ENCODE data around the gene UGT1A4.

UGT1A4 gene

DNA sequence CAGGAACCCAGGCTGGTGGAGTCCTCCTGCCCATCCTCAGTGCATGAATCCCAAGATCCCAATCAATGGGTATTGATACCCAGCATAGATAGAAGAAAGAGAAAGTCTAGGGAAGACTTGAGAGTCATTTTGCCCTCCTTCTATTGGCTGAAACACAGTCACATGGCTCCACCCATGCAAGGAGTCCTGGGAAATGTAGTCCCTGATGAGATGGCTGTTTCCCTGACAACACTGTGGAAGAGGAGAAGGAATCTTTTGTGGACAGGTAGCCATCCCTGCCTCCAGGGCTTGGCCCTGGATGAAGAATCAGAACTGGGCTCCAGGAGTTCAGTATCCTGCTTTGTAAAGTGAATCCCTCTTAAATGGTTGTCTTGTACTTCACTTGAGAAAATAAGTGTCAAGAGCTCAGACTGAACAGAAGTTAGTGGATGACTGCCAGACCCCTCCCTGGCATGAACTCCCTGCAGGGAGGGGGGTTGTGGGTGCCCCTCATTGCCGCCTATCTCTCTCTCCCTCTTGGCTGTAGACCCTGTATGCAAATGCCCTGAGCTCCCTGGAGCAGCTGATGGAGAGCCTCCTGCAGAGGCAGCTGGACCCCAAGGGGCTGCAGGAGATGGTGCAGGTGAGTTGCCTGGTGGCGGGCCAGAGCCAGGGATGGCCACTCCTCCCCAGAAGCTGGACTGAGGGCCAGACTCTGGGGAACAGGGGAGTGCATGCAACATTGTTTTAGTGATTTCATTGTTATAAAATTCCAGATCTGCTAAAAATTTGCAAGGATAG, 95.7 kb downstream of the UGT1A4 start:
- no peak for FAIRE-seq

DNA sequence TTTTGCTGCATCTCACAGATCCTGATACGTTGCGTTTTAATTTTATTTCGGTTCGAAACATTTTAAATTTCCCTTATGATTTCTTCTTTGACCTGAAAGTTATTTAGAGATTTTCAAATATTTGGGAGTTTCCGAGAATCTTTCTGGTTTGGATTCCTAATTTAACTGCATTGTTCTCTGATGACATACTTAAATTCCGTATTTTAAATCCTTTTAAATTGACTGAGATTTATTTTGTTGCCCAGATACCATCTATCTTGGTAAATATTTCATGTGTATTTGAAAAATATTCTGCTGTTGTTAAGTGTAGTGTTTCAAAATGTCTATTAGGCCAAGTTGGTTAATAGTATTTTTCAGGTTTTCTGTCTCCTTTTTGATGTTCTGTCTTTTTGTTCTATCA, 97.3 kb downstream of the UGT1A4 start:
- no peak for FAIRE-seq

DNA sequence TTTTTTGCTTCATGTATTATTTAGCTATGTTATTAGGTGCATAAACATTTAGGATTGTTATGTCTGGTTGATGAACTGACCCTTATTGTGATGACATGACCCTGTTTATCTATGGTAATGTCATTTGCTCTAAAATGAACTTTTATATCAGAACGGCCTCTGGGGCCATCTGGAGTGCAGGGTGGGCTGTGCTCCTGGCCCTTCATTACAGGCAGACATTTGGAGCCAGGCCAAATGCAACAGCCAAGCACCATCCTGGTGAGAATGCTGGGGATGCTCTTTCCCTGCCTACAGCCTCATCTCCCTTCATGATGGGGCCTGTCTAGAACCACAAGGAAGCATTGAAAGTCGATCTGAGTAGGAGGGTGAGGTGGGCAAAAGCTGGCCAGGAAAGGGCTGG, 97.8 kb downstream of the UGT1A4 start:
- FAIRE-seq: no peak

DNA sequence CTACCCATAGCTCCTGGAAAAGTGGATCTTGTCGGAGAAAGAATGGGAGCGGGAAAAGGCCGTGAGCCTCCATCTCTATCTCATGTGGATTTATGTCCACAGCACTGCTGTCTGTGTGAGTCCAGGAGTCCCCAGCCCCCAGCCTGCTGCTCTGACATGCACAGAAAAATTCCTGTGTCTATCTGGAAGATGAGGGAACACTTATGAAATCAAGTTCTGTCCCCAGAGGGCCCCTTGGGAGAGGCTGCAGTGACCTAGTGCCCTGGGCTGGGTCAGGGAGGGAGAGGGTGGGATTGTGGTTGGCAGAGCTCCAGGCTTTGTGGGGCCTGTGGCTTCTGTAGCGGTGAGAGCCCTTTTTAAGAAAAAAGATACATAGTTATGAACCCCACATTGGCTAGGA, 98.2 kb downstream of the UGT1A4 start:
- no peak for FAIRE-seq

DNA sequence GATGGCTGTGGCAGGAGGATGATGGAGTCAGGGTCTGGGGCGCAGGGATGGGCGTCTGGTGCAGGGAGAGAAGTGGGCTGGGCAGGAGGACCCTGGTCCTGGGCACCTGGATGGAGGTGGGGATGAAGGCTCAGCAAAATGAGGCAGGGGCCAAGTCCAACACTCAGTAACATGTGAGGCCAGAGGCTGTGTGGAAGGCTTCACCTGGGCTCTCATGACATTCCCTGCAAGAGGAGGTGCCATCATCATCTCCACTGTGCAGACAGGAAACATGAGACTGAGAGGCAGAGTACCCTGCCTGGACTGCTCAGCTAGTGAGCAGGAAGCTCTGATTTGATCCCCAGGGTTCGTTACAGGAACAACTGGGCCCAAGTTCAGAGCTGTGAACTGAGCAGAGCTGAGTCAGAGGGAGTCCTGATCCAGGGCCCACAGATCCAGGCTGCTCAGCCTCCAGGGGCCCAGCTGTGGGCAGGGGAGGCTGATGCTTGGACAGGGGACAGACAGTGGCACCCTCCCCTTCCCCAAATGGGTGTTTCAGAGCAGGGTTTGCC, 98.9 kb downstream of the UGT1A4 start:
- no peak for FAIRE-seq

DNA sequence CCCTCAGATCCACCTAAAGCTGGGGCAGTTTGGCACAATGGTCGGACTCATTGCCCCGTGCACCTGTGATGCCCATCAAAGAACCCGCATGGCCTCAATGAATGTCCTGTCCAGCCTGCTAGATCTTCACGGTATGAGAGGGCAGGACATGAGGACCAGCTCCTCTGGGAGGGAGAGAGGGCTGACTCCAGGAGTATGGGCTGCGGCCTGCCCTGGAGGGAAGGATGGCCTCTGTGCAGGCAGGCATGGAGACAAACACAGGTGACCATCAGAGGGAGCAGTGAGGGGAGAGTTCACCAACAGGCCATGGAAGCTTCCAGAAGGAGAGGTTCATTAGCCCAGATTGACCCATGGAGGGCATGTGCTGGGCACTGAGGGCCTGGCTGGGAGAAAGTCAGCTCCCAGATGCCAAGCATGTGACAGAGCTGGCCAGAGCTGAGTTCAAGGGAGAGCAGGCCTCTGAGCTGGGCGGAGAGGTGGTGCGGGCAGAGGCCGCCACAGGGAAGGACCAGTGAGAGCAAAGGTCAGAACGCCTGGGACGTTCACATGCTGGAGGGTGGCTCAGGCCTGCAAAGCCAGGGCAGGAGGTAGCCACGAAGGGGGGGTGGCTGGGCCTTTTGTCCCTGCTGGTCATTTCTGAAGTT, 99.6 kb downstream of the UGT1A4 start:
- no peak for FAIRE-seq

DNA sequence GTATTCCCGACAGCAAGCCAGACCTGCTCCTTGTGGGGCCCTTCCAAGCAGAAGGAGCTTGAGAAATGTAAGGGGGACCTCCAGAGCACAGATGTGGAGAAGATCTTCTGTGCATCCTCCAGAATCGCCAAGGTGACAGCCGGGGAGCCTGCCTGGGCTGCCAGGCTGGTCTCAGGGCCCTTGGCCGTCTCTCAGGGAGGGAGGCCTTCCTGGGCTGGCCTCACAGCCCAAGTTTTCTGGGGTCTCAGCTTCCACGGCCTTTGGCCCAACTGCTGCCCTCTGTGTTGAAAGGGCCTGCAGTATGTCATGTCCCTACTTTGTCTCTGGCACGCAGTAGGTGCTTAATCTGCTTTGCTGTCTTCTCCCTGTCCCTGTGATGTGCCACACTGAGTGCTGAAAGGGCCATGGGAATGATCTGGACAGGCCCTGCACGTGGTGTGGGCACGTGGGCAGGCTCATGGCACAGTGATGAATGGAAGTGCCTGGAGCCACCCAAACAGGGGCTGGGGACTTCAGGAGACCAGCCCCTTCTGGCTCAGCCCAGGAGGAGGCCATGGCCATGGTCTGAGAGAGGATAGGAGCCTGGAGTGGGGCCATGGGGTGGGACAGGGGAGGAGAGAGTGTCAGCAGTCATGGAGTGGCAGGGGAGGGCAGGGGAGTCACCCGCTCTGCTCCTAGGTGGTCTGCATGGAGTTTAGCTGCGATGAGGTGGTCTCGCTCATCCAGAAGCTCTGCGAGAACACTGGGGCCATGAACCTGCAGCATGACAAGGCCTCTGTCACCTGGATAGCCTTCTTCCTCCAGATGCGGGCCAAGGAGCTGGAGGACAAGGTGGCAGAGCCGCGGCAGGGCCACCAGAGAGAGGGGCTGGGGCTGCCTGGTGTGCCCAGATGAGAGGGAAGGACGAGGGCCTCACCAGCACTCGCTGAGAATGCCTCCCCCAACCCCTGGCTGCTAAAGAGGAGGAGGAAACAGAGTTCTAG, 100.4 kb downstream of the UGT1A4 start:
- no peak for FAIRE-seq

DNA sequence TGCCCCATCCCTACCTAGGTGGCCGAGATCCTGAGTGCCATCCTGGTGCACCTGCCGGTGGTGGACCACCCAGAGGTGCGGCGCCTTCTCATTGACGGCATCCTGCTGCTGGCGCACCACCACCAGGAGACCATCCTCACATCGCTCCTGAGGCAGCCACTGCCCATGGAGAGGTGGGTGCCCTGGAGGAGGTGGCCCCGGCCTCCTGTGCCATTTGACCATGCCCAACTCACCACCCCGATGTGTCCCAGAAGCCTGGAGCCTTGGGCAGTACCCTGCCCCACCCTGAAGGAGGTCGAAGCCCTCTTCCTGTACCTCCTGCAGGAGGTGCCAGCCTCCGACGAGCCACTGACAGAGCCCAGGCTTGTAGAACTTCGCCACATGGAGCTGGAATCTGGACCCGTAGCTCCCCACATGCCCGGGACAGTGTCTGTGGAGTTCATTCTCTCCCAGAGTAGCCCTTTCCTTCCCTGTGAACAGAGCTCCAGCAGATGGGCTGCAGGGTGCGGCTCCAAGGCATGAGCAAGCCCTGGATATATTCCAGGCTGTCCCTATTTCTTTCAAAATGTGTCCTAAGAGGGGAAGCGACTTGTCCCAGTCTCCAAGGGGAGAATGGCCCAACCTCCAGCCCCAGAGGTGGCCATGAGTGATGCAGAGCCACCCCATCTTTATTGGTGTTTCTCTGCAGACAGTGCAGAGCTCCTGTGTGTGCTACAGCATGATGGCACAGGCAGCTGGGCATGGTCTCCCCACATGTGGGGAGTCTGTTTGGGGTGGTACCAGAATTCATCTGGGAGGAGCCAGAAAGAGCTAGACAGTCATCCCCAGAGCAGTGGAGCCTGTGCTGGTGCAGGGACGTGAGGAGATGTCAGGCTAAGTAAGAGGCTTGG, 101.6 kb downstream of the UGT1A4 start:
- FAIRE-seq: no peak

DNA sequence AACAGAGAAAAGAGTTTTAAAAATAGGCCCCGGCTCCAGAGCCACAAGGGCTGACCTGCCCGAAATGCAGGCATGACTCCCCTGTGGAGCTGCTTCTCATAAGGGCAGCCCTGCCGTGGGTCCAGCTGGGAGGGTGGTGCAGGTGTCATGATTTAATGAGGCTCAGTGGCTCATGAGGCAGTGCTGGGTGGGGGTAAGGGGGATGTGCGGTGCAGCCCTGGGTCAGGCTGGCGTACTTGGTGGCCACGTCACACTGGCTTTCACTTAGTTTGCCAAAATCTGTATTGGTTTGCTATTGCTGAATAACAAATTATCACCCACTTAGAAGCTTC, 102.2 kb downstream of the UGT1A4 start:
- no peak for FAIRE-seq

DNA sequence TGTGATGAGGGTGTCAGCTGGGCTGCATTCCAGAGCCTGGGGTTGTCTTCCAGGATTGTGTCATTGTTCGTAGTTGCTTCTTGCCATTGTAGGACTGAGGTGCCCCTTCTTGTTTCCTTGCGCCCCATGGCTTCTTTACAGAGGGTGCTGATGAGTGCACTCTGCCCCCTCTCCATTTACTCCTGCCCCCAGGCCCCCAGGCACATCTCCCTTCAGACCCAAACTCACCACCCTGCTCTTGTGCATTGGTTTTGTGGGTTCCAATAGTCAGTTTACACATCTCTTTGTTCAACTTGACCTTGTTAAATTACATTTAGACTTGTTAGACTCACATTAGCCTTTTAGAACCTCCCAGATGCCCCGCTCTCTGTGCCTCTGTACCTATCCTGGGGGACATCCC, 102.7 kb downstream of the UGT1A4 start:
- FAIRE-seq: no peak

DNA sequence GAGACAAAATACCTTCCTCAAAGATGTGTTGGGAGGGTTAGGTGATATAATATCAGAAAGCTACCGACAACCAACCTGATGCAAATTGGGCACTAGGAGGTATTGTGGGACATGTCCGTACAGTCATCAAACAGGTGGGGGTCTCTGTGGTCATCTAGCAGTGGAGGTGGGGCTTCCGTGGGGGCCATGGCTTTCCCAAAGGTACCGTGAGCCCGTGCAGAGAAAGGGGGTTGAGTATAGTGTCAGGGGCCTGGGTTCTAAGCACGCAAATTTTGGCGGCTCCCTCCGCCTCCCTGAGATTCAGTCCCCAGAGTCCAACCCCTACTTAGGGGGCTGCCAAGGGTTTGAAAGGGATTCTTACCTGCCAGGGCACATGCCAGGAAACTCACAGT, 103.2 kb downstream of the UGT1A4 start:
- FAIRE-seq: no peak

DNA sequence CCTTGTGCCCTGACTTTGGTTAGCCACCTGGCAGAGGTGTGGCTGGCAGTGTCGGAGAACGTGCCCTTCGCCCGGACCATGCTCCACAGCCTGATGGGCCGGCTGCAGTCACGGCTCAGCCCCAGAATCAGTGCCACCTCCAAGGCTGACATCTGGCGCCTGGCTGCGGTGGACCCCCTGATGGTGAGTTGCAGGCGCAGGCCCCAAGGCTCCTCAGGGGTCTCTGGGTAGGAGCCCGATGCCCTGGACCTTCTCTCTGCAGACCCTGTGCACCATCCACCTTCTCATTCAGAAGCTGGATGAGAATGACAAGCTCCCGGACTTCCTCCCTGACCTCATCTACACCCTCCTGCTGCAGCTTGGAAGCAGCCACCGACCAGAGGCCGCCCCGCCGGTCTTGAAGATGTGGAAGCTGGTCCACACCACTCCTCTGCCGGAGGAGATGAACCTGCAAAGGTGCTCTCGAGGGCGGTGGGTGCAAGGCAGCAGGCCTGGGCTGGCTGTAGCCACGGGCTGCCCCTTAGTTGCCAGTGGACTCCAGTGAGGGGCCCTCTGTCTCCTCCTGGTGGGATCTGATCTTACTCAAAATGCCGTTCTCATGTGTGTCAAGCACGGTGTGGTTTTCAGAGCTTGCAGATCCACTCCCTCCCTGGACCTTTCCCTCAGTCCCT, 103.7 kb downstream of the UGT1A4 start:
- FAIRE-seq: no peak

All from G401.6 (cell line).